H1 (cell line): ENCODE measurements around the gene RBMS1. TPM values are rescaled to one million over a fixed set of nuclear protein-coding genes. Genes with fewer than 3 reads are reported as not detected.

Source experiments
- GTF2F1 ChIP-seq: IDR thresholded peaks from 2 replicates; pipeline ENCODE4 v1.6.1; 2012; ENCODE audit warnings: low read depth, low read length, improper control_type of control experiment, borderline replicate concordance
- RXRA ChIP-seq: IDR thresholded peaks from 2 replicates; pipeline ENCODE4 v1.6.1; 2011; ENCODE audit warnings: low read depth, mild to moderate bottlenecking, low read length, moderate library complexity; ENCODE audit not compliant: insufficient read depth
- TBP ChIP-seq: IDR thresholded peaks from 2 replicates; pipeline ENCODE4 v1.6.1; 2011; ENCODE audit warnings: low read depth, low read length, improper control_type of control experiment
- YY1 ChIP-seq: IDR thresholded peaks from 2 replicates; pipeline ENCODE4 v1.6.1; 2011; ENCODE audit warnings: low read depth, mild to moderate bottlenecking, low read length
- polyA plus RNA-seq, 7 experiments: library from polyadenylated mRNA; depleted of rRNA in 3 of 7; stranded (reverse) in 5 of 7; unstranded in 2 of 7; fragments of >200 nt in 5 of 7; fragments of 200-250 nt in 2 of 7; gene quantifications; 1 replicate in 5 of 7; 2 replicates in 1 of 7; 4 replicates in 1 of 7; pipeline versions ENCODE4 v1.2.1 to v1.2.3, GENCODE V29; 2011 to 2013; ENCODE audit warnings: missing spikeins in 2 of 7, mixed read lengths in 2 of 7
- total RNA-seq: library from RNA; stranded (reverse); fragmentation: NEBNext Ultra II Directional; extraction: Animal tissue kit (Norgen Biotek cat#: 25700); gene quantifications from 2 replicates; pipeline ENCODE4 v1.2.1, GENCODE V29; 2021
- TF ChIP-seq, protein P1 (sequence below): fragments of 300-600 bp; sonication (generic); IDR thresholded peaks from 2 replicates; pipeline ENCODE4 v1.7.1; 2012; ENCODE audit warnings: low read length, moderate library complexity, mild to moderate bottlenecking, inconsistent platforms; ENCODE audit not compliant: insufficient replicate concordance

Gene RBMS1
- total and polyA plus RNA-seq, 2 of the 8 experiments (the other 6 are each of a cell fraction or from before 2014, with no cell fraction given), result 53.7 to 60.0 TPM

DNA sequence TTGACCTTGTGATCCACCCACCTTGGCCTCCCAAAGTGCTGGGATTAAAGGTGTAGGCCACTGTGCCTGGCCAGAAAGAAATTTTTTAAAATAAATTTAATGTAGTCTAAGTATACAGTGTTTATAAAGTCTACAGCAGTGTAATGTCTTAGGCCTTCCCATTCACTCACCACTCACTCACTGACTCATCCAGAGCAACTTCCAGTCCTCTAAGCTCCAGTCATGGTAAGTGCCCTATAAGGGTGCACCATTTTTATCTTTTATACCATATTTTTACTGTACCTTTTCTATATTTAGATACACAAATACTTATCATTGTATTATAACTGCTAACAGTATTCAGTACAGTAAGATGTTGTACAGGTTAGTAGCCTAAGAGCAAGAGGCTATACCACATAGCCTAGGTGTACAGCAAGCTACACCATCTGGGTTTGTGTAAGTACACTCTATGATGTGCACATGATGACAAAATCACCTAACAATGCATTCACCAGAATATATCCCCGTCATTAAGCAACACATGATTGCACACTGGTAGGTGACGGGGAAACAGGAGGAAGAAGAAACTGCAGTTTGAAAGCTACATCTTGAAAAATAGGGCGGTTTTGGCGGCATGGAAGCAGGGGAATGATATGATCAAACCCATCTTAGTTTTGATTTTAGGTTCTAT, 188.4 kb downstream of the RBMS1 start (continued):
- TF ChIP-seq, protein P1, sequence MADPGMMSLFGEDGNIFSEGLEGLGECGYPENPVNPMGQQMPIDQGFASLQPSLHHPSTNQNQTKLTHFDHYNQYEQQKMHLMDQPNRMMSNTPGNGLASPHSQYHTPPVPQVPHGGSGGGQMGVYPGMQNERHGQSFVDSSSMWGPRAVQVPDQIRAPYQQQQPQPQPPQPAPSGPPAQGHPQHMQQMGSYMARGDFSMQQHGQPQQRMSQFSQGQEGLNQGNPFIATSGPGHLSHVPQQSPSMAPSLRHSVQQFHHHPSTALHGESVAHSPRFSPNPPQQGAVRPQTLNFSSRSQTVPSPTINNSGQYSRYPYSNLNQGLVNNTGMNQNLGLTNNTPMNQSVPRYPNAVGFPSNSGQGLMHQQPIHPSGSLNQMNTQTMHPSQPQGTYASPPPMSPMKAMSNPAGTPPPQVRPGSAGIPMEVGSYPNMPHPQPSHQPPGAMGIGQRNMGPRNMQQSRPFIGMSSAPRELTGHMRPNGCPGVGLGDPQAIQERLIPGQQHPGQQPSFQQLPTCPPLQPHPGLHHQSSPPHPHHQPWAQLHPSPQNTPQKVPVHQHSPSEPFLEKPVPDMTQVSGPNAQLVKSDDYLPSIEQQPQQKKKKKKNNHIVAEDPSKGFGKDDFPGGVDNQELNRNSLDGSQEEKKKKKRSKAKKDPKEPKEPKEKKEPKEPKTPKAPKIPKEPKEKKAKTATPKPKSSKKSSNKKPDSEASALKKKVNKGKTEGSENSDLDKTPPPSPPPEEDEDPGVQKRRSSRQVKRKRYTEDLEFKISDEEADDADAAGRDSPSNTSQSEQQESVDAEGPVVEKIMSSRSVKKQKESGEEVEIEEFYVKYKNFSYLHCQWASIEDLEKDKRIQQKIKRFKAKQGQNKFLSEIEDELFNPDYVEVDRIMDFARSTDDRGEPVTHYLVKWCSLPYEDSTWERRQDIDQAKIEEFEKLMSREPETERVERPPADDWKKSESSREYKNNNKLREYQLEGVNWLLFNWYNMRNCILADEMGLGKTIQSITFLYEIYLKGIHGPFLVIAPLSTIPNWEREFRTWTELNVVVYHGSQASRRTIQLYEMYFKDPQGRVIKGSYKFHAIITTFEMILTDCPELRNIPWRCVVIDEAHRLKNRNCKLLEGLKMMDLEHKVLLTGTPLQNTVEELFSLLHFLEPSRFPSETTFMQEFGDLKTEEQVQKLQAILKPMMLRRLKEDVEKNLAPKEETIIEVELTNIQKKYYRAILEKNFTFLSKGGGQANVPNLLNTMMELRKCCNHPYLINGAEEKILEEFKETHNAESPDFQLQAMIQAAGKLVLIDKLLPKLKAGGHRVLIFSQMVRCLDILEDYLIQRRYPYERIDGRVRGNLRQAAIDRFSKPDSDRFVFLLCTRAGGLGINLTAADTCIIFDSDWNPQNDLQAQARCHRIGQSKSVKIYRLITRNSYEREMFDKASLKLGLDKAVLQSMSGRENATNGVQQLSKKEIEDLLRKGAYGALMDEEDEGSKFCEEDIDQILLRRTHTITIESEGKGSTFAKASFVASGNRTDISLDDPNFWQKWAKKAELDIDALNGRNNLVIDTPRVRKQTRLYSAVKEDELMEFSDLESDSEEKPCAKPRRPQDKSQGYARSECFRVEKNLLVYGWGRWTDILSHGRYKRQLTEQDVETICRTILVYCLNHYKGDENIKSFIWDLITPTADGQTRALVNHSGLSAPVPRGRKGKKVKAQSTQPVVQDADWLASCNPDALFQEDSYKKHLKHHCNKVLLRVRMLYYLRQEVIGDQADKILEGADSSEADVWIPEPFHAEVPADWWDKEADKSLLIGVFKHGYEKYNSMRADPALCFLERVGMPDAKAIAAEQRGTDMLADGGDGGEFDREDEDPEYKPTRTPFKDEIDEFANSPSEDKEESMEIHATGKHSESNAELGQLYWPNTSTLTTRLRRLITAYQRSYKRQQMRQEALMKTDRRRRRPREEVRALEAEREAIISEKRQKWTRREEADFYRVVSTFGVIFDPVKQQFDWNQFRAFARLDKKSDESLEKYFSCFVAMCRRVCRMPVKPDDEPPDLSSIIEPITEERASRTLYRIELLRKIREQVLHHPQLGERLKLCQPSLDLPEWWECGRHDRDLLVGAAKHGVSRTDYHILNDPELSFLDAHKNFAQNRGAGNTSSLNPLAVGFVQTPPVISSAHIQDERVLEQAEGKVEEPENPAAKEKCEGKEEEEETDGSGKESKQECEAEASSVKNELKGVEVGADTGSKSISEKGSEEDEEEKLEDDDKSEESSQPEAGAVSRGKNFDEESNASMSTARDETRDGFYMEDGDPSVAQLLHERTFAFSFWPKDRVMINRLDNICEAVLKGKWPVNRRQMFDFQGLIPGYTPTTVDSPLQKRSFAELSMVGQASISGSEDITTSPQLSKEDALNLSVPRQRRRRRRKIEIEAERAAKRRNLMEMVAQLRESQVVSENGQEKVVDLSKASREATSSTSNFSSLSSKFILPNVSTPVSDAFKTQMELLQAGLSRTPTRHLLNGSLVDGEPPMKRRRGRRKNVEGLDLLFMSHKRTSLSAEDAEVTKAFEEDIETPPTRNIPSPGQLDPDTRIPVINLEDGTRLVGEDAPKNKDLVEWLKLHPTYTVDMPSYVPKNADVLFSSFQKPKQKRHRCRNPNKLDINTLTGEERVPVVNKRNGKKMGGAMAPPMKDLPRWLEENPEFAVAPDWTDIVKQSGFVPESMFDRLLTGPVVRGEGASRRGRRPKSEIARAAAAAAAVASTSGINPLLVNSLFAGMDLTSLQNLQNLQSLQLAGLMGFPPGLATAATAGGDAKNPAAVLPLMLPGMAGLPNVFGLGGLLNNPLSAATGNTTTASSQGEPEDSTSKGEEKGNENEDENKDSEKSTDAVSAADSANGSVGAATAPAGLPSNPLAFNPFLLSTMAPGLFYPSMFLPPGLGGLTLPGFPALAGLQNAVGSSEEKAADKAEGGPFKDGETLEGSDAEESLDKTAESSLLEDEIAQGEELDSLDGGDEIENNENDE, result no peak
- TF ChIP-seq GTF2F1 (no peak), TBP (no peak), RXRA (no peak), YY1 (no peak)
- TF ChIP-seq, all 59 proteins: peak for 0
